ENCODE data around the gene AUP1.

Gene AUP1

DNA sequence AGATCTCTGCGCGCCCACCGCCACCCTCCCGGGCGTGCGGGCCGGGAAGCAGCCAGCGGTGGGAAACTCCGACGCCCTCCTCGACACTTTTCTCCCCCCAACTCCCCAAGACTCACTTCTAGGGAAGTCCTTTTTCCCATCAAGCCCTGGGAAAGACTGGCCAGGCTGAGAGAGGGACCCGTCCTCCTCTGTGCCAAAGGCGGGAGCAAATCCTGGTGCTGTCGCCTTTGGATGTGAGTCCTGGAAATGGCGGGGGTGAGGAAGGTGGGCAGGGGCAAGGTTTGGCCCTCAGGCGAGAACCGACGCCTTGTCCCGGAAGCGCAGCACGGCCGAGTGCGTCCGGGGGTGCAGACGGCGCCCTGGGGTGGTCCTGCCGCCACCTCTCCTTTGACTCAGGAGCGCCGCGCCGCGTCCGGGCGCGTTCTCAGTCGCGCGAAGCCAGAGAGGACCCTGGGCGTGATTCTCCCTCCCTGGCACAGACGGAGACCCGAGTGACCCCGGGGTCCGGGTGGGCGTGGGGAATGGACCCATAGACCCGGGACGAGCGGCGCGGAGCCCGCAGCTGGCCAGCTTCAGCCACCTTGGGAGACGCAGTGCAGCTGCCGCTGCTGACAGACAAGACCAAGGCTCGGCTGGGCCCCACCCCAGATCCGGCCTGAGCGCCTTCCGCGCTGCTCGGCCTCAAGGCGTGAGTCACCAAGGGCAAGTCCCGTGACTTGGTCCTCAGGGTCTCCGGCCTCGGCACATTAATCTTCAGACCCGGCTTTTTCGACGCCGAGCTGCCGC, 26.6 kb downstream of the AUP1 start:
- Histone ChIP-seq H3K4me3 (peak overlapping the region; percentile 35 to 58 (median 52)), H3K27ac (peak overlapping the region in 20 of 21 experiments; percentile 8 to 92 (median 78))

DNA sequence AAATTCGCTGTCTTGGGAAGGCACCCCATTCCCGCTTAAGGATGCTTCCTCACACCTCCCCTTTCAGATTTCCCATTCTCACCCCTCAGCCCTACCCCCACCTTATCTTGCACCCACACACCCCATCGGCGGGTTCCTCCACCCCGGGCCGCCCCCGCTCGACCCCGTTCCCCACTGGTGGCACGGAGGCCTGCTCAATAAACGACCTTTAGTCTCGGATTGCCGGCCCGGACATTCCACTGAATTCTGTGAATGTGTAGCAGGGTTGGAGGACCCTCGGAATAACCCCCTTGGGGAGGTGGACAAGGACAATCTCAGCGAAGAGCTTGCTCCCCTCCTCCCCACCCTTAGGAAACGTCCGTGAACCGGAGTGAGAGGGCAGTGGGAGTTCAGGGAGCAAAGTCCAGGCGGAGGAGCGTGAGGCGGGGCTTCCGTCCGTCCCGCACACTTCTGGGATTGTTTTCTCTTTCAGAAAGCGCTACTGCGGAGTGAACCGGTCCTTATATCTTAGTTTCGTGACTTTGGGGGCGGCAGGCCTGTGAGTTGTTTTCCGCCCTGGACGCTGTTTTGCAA, 27.3 kb downstream of the AUP1 start:
- peak overlapping the region; percentile 35 to 58 (median 52) for H3K4me3 ChIP-seq
- H3K27ac ChIP-seq = peak overlapping the region in 19 of 21 experiments; percentile 8 to 92 (median 78)

DNA sequence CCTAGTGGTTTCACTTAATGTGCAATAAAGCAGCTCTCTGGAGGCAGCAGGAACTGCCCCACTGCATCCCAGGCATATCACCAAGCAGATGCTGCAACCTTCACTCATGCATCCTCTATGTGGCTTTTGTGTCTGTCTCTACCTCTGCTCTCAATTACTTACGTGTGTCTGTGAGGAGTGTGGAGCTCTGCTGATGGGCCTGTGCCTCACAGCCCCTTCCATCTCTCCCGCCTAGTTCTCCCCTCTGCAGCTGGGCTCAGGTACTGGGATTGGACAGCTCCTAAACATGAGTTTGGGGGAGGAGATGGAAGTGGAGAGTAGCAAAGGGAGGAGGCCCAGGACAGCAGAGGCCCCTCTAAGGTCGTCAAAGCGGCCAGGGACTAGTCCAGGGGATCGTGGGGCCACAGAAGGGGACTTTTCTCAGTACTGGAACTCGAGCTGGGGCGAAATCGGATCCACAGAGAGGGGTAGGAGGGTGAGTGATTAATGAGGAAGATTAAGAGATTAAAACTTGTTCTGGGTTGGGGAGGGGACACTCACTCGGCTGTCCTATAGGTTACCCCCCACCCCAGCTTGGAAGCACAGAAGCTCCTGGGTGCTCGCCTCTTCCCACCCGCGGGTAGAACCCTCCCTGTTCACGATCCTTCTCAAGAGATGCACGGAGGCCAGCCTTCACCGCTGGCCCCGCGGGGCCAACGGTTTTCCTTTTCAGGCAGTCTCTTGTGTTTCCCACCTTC, 28.0 kb downstream of the AUP1 start:
- Histone ChIP-seq H3K27ac (no peak overlapping the region), H3K4me3 (no peak overlapping the region)

DNA sequence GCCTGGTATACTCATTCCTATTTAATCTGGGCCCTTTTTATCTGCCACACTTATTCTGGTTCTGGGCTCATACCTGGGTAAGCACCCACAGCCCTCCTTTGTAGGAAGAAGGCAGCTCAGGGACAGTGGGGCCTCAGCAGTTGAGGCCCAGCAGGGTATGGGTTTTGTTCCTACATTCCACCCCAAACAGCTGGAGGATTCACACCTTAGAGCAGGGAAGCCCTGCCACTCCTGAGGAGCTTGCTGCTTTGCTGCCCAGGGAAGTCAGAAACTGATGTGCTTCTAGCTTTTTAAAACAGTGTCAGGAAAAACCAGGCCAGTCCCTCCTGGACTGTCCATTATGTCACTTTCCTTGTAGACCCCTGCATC, 28.9 kb downstream of the AUP1 start:
- Histone ChIP-seq H3K27ac (no peak overlapping the region), H3K4me3 (no peak overlapping the region)

DNA sequence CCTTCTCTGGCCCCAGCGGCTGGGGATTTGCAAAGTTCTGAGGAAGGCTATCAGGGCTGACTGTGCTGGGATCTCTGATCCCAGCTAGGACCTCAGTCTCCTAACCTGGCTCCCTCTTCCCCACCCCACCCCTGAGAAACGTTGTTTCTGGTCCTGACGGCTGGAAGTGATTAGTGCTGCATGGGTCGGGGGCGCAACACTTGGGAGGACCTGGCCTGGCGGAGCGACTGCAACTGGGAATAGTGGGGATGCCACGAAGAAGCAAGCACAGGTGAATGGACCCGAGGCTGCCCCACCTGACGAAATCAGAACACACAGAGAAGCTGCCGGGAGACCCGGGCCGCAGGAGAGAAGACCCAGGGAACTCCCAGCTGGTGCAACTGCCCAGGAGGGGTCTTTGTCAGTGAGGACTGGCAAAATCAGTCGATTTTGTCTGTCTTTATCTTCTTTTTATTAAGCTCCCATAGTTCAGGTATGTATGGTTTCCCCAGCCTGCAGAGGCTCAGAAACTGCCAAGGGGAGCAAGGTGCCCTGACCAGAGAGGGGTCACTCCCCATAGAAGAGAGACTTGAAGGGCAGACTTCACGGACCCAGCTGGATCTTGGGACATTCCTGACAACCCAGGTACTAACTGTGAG, 29.4 kb downstream of the AUP1 start:
- Histone ChIP-seq H3K4me3 (no peak overlapping the region), H3K27ac (no peak overlapping the region)

DNA sequence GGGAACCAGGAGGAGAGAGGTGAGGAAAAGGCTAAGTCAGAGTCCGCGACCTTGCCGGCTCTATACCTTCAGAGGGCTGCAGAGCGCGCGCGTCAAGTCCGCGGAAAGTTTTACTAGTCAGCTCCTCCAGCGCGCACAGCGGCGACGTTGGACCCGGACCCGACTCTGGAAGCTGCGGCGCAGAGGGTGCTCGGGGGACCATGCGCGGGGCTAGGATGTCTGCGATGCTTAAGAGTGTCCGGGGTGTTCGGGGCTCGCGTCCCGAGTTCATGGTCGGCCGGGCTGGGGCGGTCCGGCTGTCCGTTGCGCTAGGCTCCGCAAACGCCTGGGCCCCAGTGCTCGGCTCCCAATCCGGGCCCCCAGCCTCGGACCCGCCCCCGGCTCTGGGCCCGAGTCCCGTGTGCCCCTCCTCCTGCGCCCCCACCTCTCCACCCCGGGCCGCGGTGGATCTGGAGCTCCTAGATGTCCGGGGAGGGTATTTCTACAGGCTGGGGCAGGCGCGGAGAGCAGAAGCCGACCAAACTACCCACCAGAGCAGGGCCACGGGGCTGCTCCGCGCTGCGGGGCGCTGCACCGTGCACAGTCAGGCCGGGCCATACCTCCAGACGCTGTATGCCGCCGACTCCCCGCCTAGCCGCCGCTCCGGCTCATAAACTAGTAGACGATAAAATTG, 30.1 kb downstream of the AUP1 start, which contains the start of gene LBX2:
Gene LBX2 (minus strand): TSS at position 337 of the 673 bp plus-strand sequence. CDS start 66 bp downstream, at position 271.
- peak within 1 kb of the TSS in 6 of 7 experiments; percentile 9 to 43 (median 26) for H3K4me3 ChIP-seq
- peak within 1 kb of the TSS in 2 of 21 experiments; percentile 56 to 65 for H3K27ac ChIP-seq

DNA sequence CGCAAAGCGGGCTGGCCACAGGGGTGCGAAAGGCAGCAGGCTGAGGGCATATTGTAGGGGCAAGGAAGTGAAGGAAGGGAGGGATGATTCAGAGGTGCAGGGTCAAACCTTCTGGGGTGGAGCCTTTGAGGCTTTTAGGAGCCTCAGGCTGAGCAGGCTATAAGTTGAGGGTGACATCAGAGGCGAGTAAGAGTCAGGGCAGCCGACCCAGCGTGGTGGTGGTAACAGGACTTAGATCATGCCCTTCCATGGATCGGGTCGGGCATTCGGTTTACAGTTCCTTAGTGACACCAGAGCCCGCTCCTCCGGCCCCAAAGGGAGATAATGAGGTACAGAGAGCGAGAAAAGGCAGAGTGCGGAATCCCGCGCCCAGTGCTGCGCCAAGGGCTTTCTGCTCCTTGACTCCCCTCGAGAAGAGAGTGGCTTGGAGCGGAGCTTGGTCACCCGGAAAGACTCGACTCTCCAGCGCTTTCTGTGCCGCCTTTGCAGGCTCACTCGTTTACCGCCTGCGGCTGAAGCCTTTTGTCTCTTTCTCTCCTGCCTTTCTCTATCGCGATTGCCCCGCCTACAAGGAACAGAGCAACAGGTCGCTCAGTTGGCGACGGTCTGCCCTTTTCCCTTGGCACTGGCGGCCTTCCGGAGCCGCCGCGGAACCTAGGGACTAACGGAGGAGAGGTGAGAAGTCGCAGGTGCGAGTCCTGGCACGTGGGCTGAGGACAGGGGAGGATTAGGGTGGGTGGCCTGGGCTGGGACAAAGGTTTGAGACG, 30.8 kb downstream of the AUP1 start:
- peak overlapping the region; percentile 3 to 43 (median 26) for H3K4me3 ChIP-seq

DNA sequence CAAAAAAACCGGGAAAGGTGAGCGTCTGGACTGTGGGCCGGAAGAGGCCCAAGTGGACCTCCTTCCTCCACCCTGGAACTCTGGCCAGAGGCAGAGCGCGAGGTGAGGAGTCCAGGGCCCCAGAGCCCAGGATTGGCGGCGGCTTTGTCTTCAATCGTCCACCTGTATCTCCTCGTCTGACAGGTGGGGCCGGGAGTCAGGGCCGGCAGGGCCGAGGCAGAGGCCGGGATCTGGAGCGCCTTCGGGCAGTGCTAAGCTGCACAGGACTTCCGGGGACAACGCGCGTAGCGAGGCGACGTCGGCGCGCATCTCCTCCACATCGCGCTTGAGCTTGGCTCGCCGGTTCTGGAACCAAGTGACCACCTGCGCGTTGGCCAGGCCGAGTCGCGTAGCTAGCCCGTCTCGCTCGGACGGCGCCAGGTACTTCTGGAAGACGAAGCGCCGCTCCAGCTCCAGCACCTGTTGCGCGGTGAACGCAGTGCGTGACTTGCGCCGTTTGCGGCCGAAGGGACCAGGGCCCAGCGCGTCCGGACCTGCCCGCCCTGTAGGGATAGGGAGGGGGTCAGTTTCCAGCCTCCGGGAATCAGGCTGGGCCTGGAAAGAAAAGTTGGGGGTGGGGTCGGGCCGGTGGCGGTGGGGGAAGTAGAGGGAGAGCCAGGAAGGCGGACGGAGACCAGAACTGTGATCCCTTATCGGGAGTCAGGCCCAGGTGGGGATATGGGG, 31.6 kb downstream of the AUP1 start:
- Histone ChIP-seq H3K4me3 (peak overlapping the region; percentile 3 to 43 (median 26)), H3K27ac (peak overlapping the region in 2 of 21 experiments; percentile 56 to 65)

More for the DNA sequence above, 30.8 kb downstream of the AUP1 start:
- peak overlapping the region in 2 of 21 experiments; percentile 56 to 65 for H3K27ac ChIP-seq

DNA sequence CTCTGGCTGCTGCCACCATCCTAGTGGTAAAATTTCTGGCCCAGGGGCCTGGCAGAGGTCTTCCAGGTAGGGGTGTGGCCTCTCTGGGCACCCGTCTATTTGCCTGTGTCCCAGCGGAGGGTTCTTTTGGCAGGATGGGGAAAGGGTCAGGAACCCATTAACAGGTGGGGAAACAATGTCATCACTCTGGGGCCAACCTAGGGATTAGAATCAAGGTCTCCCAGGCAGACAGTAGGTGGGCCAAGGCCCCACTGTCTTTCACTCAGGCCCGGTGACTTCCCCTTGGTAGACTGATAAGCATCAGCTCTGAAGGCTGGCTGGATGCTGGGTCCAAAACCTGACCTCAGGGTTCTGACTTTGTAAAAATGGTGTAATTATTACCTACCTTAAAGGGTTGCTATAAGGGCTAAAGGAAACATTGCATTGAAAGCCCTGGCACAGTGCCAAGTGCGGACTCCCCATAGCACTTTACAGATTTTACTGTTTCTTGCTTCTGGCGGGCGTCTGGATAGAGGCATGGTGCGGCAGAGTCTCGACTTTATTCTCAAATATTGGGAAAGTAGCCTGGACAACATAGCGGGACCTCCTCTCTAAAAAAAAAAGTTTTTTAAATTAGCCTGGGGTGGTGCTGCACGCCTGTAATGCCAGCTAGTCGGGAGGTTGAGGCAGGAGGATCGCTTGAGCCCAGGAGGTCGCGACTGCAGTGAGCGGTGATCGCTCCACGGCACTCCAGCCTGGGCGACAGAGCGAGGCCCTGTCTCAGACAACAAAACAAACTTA, 32.3 kb downstream of the AUP1 start:
- Histone ChIP-seq H3K27ac (peak overlapping the region in 1 of 21 experiments; percentile 56), H3K4me3 (peak overlapping the region in 4 of 7 experiments; percentile 26 to 43 (median 28))

DNA sequence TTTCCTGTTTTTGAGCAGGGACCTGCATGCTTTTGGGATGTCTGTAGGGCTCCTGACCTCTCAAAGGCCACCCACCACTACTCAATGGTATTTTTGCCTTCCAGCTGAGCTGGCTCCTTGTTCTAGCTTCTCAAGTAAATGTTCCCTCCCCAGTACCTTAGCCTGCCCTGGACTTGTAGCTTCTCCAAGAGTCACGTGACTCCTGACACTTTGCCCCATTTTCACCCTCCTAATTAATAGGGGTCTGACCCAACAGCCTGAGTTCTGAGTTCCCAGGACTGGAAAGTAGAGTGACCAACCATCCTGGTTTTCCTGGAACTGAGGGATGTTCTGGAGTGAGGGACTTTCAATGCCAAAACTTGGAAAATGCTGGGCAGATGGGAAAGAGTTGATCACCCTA, 34.1 kb downstream of the AUP1 start:
- Histone ChIP-seq H3K4me3 (no peak overlapping the region), H3K27ac (no peak overlapping the region)

DNA sequence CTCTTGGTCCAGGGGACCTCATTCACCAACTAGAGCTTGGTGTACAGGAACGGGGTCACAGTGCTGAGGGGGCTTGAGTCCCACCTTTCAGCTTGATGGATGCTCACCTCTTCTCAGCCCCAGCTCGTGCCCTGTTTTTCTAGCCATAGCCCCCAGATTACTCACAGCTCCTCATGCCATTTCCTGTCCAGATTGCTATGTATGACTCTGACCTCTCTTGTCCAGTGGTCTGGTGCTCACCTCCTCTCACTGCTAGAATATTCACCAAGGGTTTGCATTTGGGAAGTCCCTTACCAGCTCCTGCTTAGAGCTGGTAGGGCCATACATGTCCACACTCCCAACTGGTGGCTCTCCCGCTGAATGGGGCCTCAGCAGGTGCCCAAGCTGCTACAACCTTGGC, 36.0 kb downstream of the AUP1 start:
- no peak overlapping the region for H3K27ac ChIP-seq
- no peak overlapping the region for H3K4me3 ChIP-seq

DNA sequence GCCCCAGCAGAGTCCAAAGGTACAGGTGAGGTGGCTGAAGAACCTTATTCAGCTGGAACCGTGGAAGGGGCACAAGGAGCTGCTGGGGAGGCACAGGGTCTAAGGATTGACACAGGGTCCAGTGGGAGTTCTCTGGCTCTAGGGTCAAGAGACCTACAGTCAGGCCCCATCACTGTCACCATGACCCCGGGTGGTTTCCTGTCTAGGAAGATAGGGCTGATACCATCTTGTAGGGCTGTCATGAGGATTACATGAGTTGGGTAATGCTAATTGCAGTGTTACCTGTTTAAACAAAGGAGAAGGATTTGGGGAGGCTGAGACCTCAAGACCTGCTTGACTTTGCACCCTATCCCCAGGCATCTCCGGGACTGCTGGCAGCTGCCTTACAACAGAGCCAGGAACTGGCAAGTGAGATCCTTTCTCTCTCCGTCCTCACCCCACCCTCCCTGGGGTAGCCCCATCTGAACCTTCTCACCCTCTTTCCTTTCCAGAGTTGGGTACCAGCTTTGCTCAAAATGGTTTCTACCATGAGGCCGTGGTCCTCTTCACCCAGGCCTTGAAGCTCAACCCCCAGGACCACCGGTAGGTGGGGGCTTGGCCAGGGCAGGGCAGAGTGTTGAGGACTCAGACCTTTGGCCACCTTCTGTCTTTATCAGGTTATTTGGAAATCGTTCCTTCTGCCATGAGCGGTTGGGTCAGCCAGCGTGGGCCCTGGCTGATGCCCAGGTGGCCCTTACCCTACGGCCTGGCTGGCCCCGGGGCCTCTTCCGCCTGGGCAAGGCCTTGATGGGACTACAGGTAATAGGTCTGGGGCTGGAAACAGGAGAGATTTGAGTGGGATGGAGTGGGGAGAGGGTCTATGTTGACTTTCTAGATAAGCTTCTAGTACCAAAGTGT, 37.6 kb downstream of the AUP1 start:
- no peak overlapping the region for H3K27ac ChIP-seq
- no peak overlapping the region for H3K4me3 ChIP-seq

DNA sequence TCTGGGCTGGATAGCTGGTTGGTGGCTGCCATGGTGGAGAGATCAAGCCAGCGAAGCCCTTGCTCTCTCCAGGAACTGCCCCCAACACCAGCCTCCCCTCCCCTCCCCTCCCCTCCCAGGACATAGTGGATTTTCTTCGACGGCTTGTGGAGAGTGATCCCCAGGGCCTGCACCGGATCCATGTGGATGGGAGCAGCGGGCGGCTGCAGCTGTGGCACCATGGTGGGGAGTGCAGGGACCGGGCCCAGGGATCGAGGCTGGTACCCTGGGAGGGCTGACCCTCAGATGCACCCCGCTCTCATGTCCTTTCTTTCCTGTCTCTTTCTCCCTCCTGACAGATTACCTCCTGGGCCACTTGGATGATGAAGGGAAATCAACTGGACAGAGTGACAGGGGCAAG, 39.6 kb downstream of the AUP1 start:
- H3K27ac ChIP-seq = no peak overlapping the region

DNA sequence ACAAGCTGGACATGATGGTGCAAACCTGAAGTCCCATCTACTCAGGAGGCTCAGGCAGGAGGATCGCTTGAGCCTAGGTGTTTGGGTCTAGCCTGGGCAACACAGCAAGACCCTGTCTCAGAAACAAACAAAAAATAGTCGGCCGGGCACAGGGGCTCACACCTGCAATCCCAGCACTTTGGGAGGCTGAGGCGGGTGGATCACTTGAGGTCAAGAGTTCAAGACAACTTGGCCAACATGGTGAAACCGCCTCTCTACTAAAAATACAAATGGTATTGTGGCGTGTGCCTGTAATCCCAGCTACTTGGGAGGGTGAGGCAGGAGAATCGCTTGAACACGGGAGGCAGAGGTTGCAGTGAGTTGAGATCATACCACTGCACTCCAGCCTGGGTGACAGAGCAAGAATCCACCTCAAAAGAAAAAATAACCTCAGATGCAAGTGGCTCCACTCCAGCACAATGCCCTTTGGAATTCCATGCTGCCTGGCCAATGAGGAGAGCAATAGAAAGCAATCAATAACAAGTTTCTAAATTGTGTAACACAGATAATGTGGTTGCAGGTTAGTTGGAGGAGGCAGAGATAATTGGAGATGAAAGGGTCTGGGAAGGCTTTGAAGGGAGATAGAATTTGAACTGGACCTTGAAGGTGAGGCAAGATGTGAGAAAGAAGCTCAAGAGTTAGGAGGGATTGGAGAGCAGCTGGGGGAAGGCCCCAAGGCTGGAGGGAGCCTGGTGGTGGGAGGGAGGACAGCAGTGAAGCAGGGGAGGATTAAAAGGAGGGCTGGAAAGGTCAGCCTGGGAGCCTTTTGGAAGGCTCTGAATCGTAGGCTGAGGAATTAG, 40.6 kb downstream of the AUP1 start:
- H3K27ac ChIP-seq = no peak overlapping the region

More for the DNA sequence above, 39.6 kb downstream of the AUP1 start:
- no peak overlapping the region for H3K4me3 ChIP-seq

DNA sequence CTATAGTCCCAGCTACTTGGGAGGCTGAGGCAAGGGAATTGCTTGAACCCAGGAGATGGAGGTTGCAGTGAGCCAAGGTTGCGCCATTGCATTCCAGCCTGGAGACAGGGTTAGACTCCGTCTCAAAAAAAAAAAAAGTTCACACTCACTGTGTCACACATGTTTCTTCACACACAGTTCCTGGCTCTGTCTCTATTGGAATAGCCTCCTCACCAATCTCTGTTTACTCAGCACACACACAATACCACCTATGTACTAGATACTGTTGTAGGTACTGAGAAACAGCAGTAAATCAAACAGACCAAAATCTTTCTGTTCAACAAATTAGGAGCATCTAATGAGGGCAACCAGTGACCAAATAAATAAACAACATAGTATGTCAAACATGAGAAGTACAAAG, 43.4 kb downstream of the AUP1 start:
- Histone ChIP-seq H3K4me3 (no peak overlapping the region), H3K27ac (no peak overlapping the region)

More for the DNA sequence above, 40.6 kb downstream of the AUP1 start:
- no peak overlapping the region for H3K4me3 ChIP-seq
